Endothelial cell (in vitro differentiated cells): ENCODE data around the gene TCL1A. TPM values are rescaled to one million over a fixed set of nuclear protein-coding genes. Genes with fewer than 3 reads are reported as not detected.
"Not testable (repeated sequence)": the region's sequence is repeated elsewhere in the genome, so short reads cannot be mapped to it uniquely, and the experiment has no call there.

Source experiments
- DNase-seq: peaks from one replicate; pipeline ENCODE4 v3.0.0; 2021; ENCODE audit warnings: low spot score
- H3K27ac Mint-ChIP-seq: one replicate; pipeline ENCODE4 v1.8.0; 2021; ENCODE audit warnings: mixed read lengths, inconsistent platforms; ENCODE audit not compliant: unreplicated experiment
- H3K27me3 Mint-ChIP-seq: one replicate; pipeline ENCODE4 v1.8.0; 2021; ENCODE audit warnings: mild to moderate bottlenecking, moderate library complexity, mixed read lengths, inconsistent platforms; ENCODE audit not compliant: unreplicated experiment
- H3K36me3 Mint-ChIP-seq: one replicate; pipeline ENCODE4 v1.8.0; 2021; ENCODE audit warnings: mild to moderate bottlenecking, low read depth, mixed read lengths, inconsistent platforms; ENCODE audit not compliant: unreplicated experiment
- H3K4me1 Mint-ChIP-seq: one replicate; pipeline ENCODE4 v1.8.0; 2021; ENCODE audit warnings: mild to moderate bottlenecking, mixed read lengths, inconsistent platforms; ENCODE audit not compliant: unreplicated experiment
- H3K4me3 Mint-ChIP-seq: one replicate; pipeline ENCODE4 v1.8.0; 2021; ENCODE audit warnings: mild to moderate bottlenecking, mixed read lengths, inconsistent platforms; ENCODE audit not compliant: unreplicated experiment
- H3K9me3 Mint-ChIP-seq: one replicate; pipeline ENCODE4 v1.8.0; 2021; ENCODE audit warnings: mixed read lengths, inconsistent platforms; ENCODE audit not compliant: unreplicated experiment
- CTCF ChIP-seq: fragments of 200-600 bp; sonication (generic); IDR thresholded peaks from one replicate; pipeline ENCODE4 v1.5.0; 2021; ENCODE audit warnings: antibody characterized with exemption; ENCODE audit not compliant: unreplicated experiment
- total RNA-seq: library from RNA; stranded (reverse); fragmentation: NEBNext Ultra II Directional; extraction: Animal tissue kit (Norgen Biotek cat#: 25700); gene quantifications from one replicate; pipeline ENCODE4 v1.2.1, GENCODE V29; 2021; ENCODE audit not compliant: unreplicated experiment

The TCL1A gene
- total RNA-seq, 1 donor from 2014 or later = not detected

GRCh38 chr14:95668235-95668772 is 45.6 kb downstream of the TCL1A start:
- no peak overlapping the region for H3K4me3 Mint-ChIP-seq
- no peak for DNase-seq
- H3K4me1 Mint-ChIP-seq = no peaks in the 10 kb centered on the region
- H3K36me3 Mint-ChIP-seq = no peaks in the 10 kb centered on the region
- no peak for TF ChIP-seq CTCF
- no peaks in the 10 kb centered on the region for H3K9me3 Mint-ChIP-seq
- H3K27me3 Mint-ChIP-seq = peaks cover 2% of the 10 kb centered on the region
- H3K27ac Mint-ChIP-seq = no peak overlapping the region

- H3K4me3 Mint-ChIP-seq = no peak overlapping the region
- DNase-seq = no peak
- no peaks in the 10 kb centered on the region for H3K9me3 Mint-ChIP-seq
- H3K27ac Mint-ChIP-seq = no peak overlapping the region
- no peak for TF ChIP-seq CTCF
- H3K36me3 Mint-ChIP-seq = no peaks in the 10 kb centered on the region
- H3K27me3 Mint-ChIP-seq = peaks cover 2% of the 10 kb centered on the region
- H3K4me1 Mint-ChIP-seq = no peaks in the 10 kb centered on the region
Observed at GRCh38 chr14:95667249-95667693, 46.7 kb downstream of the TCL1A start.

GRCh38 chr14:95666450-95666849 is 47.5 kb downstream of the TCL1A start:
- peaks cover 2% of the 10 kb centered on the region for H3K27me3 Mint-ChIP-seq
- no peaks in the 10 kb centered on the region for H3K9me3 Mint-ChIP-seq
- TF ChIP-seq CTCF = no peak
- H3K36me3 Mint-ChIP-seq = no peaks in the 10 kb centered on the region
- no peak overlapping the region for H3K4me3 Mint-ChIP-seq
- DNase-seq = no peak
- H3K27ac Mint-ChIP-seq = no peak overlapping the region
- no peaks in the 10 kb centered on the region for H3K4me1 Mint-ChIP-seq

GRCh38 chr14:95665530-95665929 is 48.4 kb downstream of the TCL1A start:
- not testable (repeated sequence) for H3K36me3 Mint-ChIP-seq, H3K27ac Mint-ChIP-seq, H3K4me3 Mint-ChIP-seq, H3K9me3 Mint-ChIP-seq, H3K4me1 Mint-ChIP-seq, H3K27me3 Mint-ChIP-seq
- peak; percentile 11 for DNase-seq

GRCh38 chr14:95664546-95664945 is 49.4 kb downstream of the TCL1A start:
- Mint-ChIP-seq H3K9me3 (no peaks in the 10 kb centered on the region), H3K36me3 (no peaks in the 10 kb centered on the region), H3K4me1 (no peaks in the 10 kb centered on the region), H3K4me3 (no peak overlapping the region), H3K27ac (no peak overlapping the region), H3K27me3 (peaks cover 2% of the 10 kb centered on the region)
- TF ChIP-seq CTCF = no peak
- DNase-seq = no peak
